HG03175 (cell line): ENCODE results near the gene SPATA9.
A peak's percentile ranks its signal among the peaks of the same experiment; 100 is the strongest.
"Not testable (repeated sequence)": the region's sequence is repeated elsewhere in the genome, so short reads cannot be mapped to it uniquely, and the experiment has no call there.

Source experiments
- ATAC-seq: cut with Tn5 transposase; IDR thresholded peaks from one replicate; pipeline ENCODE4 v1.9.1; 2021; ENCODE audit warnings: mild to moderate bottlenecking, moderate library complexity; ENCODE audit not compliant: unreplicated experiment

Gene SPATA9

DNA sequence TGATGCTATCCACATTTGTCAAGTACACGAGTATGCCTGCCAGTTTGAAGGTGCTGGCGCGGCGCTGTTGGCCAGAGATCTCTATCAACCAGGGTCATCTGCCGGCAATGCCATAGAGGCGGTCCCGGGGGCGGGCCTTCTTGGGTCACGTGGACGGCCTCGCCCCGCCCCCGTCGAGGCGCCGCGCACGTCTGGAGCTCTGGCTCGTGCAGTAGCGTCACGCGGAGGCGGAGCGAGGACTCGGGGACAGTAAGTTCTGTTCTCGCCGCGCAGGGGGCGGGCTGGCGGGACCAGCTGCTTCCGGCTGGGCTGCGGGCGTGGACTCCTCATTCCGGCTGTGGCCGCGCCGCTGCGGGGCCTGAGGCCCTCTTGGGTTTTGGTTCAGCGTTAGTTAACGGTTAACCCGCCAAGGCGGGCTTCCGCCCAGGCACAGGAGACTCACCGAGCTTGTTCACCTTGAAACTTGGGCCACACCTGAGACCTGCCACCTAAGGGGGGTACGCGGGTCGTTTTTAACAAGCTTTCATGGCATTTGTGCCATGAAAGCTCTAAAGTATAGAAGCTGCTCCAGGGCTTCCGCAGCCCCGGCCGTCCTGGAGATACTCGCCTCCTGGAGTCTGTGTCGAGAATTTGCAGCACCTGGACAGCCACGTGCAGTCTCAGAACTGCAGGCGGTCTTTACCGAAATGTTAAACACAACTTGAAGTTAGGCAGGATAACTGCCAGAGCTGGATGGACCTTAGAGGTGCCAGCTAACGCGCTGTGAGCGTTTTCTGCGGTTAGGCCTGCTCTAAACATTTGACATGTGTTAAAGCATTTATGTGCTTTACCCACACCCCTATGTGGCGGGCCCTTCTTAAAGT is 36.0 kb downstream of the SPATA9 start, which contains the start of gene RFESD:
TSS of gene RFESD (plus strand) at position 209 of the 863 bp plus-strand sequence. CDS start 5,495 bp downstream, outside the sequence.
- peak; percentile 98 for ATAC-seq

DNA sequence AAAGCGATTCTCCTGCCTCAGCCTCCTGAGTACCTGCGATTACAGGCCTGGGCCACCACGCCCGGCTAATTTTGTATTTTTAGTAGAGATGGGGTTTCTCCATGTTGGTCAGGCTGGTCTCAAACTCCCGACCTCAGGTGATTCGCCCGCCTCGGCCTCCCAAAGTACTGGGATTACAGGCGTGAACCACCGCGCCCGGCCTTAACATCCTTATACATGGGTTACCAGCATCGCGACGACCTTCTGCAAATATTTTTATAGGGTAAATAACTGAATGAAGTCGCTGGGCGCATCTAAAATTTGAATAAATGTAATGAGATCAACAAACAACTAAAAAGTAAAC is 36.6 kb downstream of the SPATA9 start:
- ATAC-seq: not testable (repeated sequence)

DNA sequence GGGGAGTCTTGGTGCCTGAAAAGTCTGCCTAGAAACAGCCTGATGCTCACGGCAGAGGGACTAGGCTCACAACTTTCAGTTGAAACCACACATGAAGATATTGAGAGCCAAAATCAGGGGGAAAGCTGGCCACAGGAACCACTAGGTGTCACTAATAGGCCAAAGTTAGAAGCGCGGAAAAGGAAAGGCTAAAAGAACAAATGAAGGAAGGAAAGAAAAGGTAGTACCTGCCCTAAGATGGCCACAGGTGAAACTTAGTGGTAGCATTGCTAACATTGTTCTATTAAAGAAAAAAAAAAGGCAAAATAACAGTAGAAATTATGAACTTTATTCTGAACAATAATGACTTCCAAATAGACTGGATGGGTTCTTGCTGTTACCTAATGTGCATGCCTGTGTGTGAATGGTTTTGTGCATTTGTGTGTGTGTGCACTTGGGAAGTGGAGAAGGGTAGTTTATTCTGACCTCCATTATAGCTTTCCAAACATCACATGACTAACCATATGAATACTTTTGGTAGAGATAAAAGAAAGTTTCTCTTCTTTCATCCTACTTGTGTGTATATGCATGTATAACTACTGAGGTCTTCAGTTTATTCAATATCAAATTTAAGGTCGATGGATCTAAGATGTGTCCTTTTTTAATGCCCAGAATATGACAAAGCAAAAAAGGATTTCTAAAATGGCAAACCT is 38.3 kb downstream of the SPATA9 start:
- ATAC-seq: peak; percentile 34

DNA sequence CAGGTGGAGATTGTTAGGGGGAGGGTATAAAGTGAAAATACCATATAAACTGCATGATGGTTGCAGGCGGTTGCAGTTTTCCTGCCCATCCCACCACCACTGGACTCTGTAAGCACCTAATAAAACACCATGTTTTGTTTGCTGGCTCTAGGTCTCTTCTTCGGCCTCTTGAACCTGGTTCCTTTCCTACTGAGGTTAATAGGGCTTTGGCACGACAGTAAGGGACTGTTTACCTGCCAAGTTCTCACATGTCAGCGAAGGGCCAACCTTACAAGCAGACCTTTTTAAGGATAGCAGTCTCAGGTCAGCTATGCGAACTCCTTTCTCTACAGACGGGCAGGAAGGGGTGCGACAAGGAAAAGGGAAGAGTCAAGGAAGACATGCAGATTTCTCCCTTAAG is 39.6 kb downstream of the SPATA9 start:
- no peak for ATAC-seq

DNA sequence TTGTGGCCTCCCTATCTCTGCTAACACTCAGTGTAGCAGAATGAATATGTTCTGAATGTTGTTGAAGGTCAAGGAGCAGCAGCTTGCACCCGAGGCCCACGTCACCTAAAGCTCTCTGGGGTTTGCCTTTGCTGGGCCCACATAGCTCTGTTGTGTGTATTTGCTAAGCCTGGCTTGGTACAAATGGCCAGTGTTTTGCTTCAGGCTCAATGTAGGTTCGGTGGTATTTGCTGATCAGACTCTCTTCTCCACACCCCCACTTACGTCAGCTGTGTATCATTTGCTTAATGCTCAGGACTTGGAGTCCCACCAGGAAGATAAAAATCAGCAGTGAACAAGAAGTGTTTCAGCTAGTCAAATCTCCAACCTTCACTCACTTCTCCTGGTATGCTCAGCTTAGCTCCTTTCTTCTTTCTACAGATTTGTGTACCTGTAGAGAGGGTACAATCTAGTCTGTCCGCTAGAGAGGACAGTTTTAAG is 41.0 kb downstream of the SPATA9 start:
- no peak for ATAC-seq

DNA sequence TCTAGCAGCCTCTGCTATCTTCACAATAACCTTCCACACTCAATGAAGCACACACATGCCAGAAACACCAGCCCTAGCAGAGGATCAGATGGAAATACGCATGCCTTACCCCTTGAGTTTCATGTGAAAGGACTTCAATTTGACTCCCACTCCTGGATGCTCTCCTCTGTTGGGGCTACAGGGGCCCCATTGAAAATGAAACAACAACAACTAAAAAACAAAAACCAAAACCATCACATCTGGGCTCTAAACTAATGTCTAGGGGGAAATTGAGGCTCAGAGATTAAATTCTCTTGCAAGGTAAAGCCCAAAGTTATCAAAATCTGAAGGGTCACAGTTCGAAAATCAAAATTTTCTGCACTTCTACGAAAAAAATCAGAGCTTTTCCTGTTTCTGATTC is 44.2 kb downstream of the SPATA9 start:
- no peak for ATAC-seq

DNA sequence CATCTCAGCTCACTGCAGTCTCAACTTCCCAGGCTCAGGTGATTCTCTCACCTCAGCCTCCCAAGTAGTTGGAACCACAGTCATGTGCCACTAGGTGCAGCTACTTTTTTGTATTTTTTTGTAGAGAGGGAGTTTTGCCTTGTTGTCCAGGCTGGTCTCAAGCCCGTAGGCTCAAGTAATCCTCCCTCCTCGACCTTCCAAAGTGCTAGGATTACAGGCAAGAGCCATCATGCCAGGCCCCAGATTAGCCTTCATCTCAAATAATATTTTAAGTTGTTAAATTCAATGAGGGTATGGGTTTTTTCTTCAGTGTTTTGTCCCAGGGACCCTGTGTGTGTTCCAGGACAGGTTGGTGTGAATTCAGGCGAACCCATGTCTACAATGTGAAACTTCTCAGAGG is 48.7 kb downstream of the SPATA9 start:
- no peak for ATAC-seq

DNA sequence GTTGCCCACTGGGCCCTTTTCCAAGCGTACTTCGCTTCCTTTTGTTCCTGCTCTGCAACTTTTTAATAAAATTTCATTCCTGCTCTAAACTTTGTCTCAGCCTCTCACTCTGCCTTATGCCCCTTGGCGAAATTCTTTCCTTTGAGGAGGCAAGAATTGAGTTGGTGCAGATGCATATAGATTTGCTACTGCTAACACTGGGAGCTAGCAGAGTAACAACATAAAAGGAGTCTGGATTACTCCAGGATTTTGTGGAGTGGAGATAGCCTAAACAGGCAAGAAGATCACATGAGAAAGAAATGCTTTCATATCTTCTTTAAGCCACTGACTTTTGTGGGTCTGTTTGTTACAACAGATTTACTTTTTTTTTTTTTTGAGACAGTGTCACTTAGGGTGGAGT is 49.1 kb downstream of the SPATA9 start:
- ATAC-seq: no peak

DNA sequence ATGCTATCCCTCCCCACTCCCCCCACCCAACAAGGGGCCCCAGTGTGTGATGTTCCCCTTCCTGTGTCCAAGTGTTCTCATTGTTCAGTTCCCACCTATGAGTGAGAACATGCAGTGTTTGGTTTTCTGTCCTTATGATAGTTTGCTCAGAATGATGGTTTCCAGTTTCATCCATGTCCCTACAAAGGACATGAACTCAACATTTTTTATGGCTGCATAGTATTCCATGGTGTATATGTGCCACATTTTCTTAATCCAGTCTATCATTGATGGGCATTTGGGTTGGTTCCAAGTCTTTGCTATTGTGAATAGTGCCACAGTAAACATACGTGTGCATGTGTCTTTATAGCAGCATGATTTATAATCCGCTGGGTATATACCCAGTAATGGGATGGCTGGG is 49.8 kb downstream of the SPATA9 start:
- ATAC-seq: not testable (repeated sequence)

DNA sequence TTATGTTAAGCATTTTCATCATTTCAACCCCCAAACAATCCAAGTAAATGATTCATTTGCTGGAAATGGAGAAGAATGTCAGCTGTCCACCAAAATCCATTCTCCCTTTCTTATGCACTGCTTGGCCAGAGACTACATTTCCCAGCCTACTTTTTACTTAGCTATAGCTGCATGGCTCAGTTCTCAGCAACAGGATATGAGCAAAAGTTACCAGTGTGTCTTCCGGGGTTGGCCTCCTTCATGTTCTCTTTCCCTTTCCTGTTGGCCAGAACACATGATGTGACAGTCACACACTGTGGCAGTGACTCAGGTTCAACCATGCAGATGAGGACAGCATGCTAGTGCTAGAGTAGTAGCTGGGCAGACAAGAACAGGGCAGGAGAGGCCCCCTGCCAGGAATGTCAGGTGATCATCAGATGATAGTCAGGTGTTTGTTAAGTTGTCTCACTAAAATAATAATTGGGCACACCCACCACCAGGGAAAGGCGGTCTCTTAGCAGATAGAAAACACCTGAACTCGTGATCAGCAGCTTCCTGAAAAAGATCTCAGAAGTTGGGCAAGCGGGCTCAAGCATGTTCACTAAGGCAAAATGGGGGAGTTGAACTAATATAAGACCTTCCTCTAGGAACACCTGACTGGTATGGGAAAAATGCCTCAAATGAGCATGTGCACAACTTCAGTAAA is 50.7 kb downstream of the SPATA9 start:
- ATAC-seq: peak; percentile 99

DNA sequence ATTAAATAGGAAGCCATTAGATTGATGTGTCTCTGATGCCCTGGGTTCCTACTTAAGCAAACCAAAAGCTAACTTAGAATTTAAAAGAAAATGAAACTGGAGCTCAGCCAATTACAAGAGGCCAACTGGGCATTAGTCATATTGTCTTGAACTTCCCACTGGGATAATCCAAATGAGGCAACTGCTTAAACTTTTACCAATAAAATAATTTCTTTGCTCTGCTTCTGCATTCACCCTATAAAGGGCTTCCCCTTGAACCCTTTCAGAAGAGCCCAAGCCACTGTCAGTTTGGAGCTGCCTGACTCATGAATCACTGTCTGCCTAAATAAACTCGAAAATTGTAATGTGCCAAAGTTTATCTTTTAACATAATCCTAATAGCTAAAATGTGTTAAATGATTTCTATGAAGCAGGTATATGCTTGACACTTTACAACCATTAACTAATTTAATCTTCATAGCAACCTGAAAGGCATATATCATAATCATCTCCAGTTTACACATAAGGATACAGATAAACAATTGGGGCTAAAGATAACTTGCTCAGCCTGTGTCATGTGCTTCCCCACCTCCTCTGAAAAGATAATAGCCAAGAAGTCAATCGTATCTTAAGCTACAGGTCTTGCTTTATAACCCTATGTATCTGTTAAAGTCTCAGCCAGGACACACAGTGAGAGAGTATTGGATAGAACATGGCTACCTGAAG is 51.4 kb downstream of the SPATA9 start:
- peak; percentile 7 for ATAC-seq

DNA sequence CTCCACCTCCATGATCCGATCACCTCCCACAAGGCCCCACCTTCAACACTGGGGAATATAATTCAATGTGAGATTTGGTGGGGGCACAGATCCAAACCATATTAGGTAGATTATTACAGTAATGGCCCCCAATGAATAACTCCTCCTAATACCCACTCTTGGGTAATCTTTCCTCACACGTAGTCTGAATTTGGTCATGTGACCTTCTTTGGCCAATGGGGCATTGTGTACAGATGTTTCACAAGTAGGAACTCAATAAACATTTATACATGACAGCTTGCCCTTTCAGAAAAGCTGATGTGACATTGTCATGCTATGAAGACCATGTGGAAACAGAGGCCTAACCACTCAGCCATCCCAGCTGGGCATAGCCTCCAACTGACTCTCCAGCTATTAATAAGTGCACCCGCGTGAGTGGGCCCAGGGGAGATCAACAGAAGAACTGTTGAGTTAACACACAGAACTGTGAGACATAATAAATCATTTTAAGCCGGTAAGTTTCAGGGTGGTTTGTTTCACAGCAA is 52.3 kb downstream of the SPATA9 start:
- ATAC-seq: no peak

DNA sequence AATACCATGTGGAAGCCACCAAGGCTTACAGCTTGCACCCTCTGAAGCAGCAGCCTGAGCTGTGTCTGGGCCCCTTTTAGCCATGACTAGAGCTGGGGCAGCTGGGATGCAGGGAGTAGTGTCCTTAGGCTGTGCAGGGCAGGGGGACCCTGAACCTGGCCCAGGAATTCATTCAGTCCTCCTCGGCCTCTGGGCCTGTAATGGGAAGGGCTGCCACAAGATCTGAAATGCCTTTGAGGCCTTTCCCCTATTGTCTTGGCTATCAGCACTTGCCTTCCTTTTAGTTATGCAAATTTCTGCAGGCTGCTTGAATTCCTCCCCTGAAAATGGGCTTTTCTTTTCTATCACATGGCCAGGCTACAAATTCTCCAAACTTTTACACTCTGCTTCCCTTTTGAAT is 53.9 kb downstream of the SPATA9 start:
- no peak for ATAC-seq

DNA sequence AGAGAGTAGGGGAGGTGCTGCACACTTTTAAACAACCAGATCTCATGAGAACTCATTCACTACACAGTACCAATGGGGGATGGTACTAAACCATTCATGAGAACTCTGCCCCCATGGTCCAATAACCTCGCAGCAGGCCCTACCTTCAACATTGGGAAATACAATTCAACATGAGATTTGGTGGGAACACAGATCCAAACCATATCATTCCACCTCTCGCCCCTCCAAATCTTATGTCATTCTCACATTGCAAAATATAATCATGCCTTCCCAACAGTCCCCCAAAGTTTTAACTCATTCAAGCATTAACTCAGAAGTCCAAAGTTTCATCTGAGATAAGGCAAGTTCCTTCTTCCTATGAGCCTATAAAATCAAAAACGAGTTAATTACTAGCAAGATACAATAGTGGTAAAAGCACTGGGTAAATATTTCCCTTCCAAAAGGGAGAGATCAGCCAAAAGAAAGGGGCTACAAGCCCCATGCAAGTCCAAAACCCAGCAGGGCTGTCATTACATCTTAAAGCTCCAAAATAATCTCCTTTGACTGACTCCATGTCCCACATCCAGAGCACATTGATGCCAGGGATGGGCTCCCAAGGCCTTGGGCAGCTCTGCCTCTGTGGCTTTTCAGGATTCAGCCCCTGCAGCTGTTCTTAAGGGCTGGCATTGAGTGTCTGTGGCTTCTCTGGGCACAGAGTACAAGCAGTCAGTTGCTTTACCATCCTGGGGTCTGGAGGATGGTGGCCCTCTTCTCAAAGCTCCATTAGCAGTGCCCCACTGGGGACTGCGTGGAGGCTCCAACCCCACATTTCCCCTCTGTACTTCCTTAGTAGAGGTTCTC is 54.6 kb downstream of the SPATA9 start:
- no peak for ATAC-seq

DNA sequence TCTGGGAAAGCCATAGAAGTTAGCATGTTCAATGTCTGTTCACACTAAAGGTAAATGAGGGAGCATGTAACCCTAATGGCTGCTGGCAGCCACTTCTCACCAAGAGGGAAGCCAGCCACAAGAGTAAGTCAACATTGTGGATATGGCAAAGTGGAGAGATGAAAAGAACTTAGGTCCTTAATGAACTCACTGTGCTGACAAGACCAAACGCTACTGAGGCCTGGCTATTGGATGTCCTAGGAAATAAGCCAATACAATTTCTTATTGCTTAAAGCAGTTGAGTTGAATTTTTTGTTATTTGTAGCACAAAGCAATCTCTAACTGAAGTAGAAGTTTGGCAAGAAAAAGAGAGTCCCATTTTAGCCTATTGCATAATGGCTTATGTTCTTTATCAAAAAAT is 56.1 kb downstream of the SPATA9 start:
- no peak for ATAC-seq

DNA sequence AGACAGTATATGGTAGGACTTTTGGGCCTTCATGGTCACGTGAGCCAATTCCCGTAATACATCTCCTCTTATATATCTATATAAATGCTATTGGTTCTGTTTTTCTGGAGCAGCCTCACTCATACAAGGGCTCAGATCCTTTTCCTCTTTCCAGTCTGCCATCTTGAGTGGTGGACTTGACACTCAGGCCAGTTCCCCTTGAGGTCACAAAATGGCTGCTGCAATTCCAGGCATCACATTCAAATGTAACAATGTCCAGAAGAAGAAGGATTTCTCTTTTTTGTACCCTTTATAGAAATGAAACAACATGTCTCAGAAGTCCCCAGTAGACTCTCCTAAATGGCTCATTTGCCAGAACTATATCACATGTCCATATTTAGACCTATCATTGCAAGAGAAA is 58.4 kb downstream of the SPATA9 start:
- no peak for ATAC-seq

DNA sequence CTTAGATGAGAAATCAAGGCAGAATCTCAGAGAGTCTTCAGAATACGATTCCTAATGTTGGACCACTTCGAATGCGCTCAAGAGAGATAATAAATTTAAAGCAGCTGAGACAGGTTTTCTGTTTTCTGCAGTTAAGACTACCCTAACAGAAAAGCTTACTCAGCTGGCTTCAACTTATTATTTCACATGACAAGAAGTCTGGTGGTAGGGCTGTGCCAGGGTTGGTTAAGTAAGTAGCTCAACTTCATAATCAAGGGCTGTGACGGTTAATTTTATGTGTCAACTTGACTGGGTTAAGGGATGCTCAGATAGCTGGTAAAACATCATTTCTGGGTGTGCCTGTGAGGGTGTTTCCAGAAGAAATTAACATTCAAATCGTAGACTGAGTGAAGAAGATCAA is 59.1 kb downstream of the SPATA9 start:
- ATAC-seq: no peak

DNA sequence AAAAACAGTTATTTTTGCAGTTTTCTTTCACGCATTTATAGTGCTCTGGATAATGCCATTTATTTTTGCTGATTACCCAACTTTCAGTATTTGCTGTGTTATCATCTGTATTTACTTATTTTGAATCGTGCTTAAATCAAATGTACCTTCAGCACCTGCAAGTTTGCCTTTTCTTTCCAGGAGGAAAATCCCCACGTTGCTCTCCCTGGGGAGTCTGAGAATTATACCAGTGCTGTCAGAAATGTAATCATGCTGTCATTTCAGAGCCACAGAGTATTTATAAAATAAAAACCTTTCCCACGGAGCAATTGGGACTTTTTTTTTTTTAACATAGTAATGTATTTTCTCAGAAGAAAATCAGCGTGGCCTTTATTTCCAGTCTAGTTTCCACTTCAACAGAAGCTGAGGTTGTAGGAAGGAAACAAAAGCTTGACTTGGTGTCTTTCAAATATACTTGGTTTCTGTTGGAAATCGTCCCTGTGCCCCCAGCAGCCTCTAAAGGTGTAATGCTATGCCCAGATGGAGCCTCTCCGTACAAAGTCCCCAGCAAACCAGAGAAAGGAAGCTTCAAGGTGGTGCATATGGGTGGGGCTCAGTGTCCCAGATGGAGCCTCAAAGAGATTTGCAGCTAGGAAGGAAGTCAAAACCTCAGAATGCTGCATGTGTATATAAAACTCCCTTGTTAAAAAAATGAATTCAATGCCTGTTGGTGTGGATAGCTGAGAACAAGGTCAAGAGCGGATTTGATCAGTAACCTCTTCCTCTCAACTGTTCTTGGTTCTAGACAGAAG is 60.8 kb downstream of the SPATA9 start:
- no peak for ATAC-seq
